HG03060 (cell line): ENCODE measurements around the gene TMEM63C.

ENCODE experiments used
- ATAC-seq: cut with Tn5 transposase; IDR thresholded peaks from one replicate; pipeline ENCODE4 v1.9.1; 2021; ENCODE audit warnings: low read depth, moderate number of reproducible peaks; ENCODE audit not compliant: unreplicated experiment

The TMEM63C gene

DNA sequence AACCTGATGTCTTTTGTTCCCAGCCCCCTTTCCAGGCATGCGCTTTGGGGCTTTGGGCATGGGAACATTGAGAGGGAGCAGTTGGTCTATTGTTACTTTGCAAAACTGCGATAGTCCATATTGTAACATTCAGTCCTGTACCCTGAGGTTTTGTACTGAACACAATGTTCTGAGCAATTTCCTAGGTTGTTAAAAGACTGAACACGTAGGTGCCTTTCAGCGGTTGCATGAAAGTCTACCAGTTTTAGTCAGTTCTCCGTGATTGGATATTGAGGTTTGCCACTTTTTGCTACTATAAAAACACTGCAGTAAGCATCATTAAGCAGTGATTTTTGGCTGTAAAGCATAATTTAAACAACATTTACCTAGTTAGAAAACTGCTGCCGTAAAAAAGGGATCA lies 69.3 kb downstream of the TMEM63C start:
- no peak for ATAC-seq

DNA sequence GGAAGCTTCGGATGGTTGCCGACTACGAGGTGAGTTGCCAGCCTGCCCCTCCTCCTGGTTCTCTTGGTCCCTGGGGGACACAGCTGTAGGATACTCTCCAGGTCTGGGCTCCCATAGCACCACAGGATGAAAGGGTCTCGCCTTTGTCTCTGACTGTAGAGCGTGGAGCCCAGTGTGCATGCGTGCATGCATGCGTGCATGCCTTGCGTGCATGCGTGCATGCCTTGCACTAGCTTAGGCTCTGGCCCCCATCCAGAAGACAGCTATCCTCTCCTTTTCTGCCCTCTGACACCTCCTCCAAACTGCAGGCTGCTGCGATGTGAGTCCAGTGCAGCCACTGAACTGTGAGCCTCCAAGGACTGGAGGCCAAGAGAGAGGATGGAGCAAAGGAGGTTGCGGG lies 70.3 kb downstream of the TMEM63C start:
- no peak for ATAC-seq

DNA sequence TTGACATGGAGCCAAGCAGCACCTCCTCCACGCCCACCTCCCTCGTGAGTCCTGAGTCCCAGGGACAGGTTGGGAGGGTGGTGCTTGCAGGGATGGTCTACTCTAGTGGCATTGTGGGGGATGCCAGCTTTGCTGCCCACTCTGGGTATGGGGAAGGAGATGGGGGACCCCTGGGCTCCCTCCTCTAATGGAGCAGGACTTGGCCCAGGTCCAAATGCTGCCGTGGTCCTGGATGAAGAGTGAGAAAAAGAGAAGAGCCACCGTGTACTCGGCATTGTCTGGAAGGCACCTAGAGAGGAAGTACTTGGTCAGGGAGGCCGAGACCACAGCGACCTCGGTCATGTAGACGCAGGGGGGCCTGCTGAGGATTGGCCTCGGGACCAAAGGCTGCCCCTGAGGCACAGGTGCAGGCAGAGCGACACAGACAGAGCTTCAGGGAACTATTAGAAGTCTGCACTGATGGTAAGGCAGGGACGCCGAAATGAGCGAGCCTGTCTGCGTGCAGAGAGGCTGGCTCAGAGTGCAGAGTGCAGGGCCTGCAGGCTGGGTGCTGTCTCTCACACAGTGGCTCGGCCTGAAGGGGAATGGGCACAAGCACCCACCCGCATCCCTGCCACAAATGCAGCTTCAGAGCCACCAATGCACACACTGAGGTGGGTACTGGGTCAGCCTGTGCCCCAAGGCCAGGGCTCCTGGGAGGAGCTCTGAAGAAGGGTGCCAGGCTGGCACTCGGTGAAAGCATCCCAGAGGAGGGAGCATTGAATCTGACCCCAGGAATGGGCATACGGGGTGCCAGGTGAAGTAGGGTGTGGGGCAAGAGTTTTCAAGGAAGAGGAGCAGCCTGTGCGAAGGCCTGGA lies 72.0 kb downstream of the TMEM63C start:
- no peak for ATAC-seq

- ATAC-seq, result no peak
Observed at GRCh38 chr14:77256694-77257093, 75.1 kb downstream of the TMEM63C start.

- ATAC-seq, result no peak
Observed at GRCh38 chr14:77257700-77258099, 76.1 kb downstream of the TMEM63C start.

- no peak for ATAC-seq
Observed at GRCh38 chr14:77258566-77258965, 77.0 kb downstream of the TMEM63C start.

DNA sequence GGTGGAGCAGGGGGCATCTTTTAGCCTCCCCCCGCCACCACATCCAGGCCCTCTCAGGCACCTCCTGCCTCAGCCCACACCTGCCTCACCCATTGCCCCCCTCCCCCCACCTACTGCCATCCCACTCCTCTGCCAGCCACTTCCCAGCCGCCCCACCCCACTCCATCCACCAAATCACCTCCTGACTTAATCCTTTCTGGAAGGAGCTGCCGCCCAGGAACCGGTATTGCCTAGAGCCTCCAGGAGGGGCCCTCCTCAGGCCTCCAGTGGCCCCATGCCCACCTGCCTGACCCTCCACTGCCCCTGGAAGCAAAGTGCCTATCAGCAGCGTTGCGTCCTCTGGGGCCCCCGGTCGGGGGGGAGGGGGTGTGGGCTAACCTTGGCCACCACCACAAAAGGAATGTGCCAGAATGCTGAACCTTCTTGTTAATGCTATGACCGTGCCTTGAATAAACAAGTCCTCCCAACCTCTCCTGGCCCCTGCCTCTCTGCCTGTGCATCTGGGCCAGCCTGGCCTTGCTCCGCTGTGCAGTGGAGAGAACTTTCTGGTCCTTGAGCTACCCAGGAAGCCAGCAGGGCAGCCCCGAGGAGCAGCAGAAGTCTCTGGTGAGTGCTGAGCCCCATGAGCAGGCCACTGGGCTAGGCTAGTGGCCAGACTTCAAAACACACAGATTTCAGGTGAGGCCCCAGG lies 77.6 kb downstream of the TMEM63C start:
- ATAC-seq, result no peak

DNA sequence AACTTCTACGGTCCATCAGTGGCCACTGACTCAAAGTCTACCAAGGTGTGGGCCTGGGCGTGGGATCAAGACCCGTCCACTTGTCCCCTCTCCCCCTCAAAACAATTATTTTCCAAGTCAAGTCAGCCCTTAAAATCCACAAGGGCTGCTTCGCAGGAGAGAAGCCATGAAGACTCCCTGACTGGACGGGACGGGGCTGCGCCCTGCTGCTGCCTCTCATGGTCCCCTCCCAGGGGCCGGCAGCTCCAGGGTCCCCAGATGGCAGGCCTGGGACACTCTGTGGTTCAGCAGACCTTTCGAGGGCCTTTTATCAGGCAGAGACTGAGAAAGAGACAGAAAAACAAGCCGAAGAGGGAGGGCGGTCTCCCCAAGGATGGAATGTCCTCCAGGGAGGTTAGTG lies 78.6 kb downstream of the TMEM63C start:
- ATAC-seq, result no peak

GRCh38 chr14:77260631-77261030 lies 79.0 kb downstream of the TMEM63C start:
- no peak for ATAC-seq

GRCh38 chr14:77264466-77265186 lies 83.0 kb downstream of the TMEM63C start:
- ATAC-seq, result no peak

DNA sequence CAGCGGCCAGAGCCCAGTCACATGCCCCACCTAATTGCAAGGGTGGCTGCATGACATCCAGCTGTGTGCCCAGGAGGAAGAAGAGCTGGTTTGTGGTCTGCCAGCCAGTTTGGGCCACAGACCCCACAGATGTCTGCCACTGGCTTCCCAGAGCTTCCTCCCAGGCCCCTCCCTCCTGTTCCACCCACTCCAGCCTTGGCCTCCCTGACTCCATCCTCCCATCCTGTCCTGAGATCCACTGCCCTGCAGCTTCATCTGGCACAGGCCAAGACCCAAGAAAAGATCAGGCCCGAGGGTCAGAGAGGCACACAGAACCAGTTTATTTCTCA lies 83.6 kb downstream of the TMEM63C start:
- no peak for ATAC-seq

- no peak for ATAC-seq
Observed at GRCh38 chr14:77265561-77266335, 84.2 kb downstream of the TMEM63C start.

DNA sequence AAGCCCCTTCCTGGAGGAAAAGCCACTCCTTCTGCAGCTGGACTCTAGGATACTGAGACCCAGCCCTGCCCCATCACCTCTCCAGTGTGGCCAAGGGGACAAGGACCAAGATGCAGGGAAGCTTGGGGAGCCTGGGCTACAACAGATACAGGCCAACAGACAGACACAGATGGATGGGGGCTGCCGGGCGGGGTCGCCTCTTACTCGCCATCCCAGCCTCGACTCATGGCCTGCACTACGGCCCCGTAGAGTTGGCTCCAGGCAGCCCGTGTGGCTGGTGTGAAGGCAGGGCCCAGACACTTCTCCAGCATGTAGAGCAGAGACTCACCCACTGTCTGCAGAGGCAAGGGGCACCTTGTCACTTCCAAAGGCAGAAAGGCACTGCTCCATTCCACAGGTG lies 84.7 kb downstream of the TMEM63C start:
- no peak for ATAC-seq

- no peak for ATAC-seq
Observed at GRCh38 chr14:77267937-77268699, 86.5 kb downstream of the TMEM63C start.

GRCh38 chr14:77268989-77269600 lies 87.5 kb downstream of the TMEM63C start:
- no peak for ATAC-seq

- no peak for ATAC-seq
Observed at GRCh38 chr14:77270361-77271112, 88.9 kb downstream of the TMEM63C start.

GRCh38 chr14:77271113-77271710 lies 89.6 kb downstream of the TMEM63C start, which contains the start of gene NGB:
TSS of gene NGB (minus strand) at chr14:77271206. CDS start at chr14:77270937, 269 bp downstream.
- no peak for ATAC-seq

- no peak for ATAC-seq
Observed at GRCh38 chr14:77272261-77272660, 90.7 kb downstream of the TMEM63C start.
